NCI-H128 (cell line): ENCODE data around the gene MBD3L3.
"Not testable (repeated sequence)": the region's sequence is repeated elsewhere in the genome, so short reads cannot be mapped to it uniquely, and the experiment has no call there.

Experiments used
- DNase-seq: peaks from one replicate; lab custom pipeline; 2025; ENCODE audit not compliant: unreplicated experiment; lab: John Stamatoyannopoulos, UW

The MBD3L3 gene

DNA sequence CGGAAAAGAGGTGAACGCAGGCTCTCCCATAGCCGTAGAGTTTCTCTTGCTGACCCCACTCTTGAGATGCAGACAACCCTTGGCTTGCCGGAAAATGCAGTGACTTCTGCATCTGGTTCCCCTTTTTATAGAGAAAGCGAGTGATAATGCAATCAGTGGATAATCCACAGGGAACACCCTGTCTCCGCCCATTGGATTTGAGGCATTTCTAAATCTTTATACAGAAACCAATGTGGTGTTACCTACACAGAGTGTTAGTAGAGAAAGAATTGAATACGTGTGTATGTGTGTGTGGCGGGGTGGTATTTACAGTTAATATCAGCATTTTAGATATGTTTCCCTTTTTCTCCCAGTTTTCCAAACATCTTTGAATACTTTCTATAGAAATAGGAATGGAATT lies at the start of gene MBD3L3:
TSS of gene MBD3L3 (minus strand) at position 101 of the 400 bp plus-strand sequence. CDS start at position 30, 71 bp downstream.
- not testable (repeated sequence) for DNase-seq

GRCh38 chr19:7106711-7107657 lies 48.5 kb upstream of the MBD3L3 start:
- no peak for DNase-seq

GRCh38 chr19:7104747-7105447 lies 46.4 kb upstream of the MBD3L3 start:
- DNase-seq: no peak

DNA sequence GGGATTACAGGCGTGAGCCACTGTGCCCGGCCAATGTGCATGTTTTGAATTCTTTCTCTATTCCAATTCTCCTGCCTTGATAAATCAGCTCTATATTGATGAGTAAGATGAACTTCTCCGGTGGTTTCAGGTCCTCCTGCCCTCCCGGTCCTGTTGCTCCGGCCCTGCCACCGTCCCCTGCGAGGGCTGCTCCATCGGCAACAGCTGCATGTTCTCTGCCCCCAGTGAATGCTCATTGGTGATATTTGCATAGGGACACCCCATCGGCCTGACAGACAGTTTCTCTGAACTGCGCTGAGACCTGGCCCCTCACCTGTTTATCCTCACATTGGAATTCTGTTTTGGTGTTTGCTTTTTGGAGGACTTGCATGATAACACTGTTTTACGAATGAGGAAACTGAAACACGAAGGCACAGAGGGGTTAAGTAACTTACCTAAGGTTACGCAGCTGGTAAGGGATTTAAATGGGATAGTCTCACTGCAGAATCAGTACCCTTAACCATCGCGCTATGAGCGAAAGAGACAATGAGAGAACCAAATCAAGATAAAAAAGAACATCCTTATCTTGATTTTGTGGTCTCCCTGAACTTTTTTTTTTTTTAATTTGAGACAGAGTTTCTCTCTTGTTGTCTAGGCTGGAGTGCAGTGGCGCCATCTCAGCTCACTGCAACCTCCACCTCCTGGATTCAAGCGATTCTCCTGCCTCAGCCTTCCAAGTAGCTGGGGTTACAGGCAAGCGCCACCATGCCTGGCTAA lies 43.2 kb upstream of the MBD3L3 start:
- no peak for DNase-seq

GRCh38 chr19:7099597-7099921 lies 41.1 kb upstream of the MBD3L3 start:
- no peak for DNase-seq

- peak; percentile 89 for DNase-seq
These were observed 40.5 kb upstream of the MBD3L3 start for GRCh38 chr19:7098701-7099596.

- DNase-seq: no peak
These were observed 39.6 kb upstream of the MBD3L3 start for GRCh38 chr19:7098096-7098495.

DNA sequence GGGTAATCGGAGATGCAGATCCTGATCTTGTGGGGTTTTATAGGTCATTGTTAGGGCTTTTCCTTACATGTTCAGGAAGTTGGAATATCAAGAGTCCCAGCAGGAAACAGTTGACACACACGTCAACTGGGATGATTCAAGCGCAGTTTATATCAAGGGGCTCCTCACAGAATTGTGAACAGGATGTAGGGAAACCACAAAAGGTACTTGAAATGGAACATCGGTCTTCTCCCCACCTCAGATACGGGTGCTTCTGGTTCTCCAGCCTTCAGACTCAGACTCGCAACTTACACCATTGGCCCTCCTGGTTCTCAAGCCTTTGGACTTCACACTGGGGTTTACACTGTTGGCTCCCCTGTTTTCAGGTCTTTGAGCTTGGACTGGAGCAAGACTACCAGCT lies 30.5 kb upstream of the MBD3L3 start:
- no peak for DNase-seq

GRCh38 chr19:7083076-7083956 lies 24.8 kb upstream of the MBD3L3 start:
- DNase-seq: no peak

DNA sequence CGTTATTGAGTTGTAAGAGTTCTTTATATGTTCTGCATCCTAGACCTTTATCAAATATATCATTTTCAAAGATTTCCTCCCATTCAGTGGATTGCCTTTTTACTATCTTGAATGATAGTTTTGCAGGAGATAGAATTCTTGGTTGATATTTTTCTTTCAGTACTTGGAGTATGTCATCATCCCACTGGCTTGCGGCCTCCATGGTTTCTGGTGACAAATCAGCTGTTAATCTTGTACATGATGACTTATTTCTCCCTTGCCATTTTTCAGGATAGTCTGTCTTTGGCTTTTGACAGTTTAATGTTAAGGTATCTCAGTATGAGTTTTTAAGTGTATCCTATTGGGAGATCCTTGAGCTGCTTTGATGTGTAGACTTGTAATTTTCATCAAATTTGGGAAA lies 19.5 kb upstream of the MBD3L3 start:
- no peak for DNase-seq

- no peak for DNase-seq
These were observed 17.7 kb upstream of the MBD3L3 start for GRCh38 chr19:7076151-7076550.

DNA sequence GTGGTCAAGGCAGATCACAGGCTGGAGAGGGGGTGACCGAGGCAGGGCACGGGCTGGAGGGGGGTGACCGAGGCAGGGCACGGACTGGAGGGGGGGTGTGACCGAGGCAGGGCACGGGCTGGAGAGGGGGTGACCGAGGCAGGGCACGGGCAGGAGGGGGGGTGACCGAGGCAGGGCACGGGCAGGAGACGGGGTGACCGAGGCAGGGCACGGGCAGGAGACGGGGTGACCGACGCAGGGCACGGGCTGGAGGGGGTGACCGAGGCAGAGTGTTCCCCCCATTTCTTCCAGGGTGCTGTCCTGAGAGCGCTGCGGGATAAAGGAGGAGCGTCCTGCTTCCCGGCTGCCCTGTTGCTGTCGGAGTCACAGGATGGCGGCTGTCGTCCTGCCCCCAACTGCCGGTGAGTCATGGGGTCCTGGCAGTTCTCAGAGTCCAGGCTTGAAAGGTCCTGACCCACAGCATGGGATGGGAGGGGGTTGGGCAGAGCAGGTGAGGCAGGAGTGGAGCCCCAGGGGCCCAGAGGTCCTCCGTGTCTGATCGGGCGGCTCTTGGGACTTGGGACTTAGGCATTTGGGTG lies 16.3 kb upstream of the MBD3L3 start:
- DNase-seq: no peak

DNA sequence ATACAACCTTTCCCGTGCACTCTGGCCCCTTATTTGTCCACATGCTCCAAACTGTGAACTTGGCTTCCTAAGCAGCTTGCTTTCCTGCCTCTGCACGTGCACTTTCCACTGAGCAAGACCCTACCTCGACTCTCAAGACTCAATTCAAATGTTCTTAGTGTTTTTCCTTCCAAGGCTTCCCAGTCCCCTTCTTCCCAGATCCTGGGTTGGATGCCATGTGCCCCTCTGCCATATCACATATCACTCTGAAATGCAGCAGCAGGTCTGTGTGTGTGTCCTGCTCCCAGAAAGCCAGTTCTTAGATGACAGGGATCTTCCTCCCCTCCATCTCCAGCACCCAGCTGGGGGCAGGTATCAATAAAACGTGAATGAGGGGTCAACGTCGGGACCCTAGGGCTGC lies 14.1 kb upstream of the MBD3L3 start:
- no peak for DNase-seq

DNA sequence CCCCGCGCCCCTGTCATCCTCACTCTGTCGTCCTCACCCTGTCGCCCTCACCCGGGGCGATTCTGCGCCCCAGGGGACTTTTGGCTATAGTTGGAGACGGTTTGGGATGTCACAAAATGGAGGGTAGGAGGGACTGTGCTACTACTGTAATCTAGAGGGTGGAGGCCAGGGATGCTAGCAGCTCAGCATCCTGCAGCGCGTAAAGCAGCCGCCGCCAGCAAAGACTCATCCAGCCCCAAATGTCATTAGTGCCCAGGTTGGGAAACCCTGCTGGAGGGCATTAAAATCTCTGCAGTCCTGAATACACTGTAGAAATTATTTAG lies 11.4 kb upstream of the MBD3L3 start:
- no peak for DNase-seq

DNA sequence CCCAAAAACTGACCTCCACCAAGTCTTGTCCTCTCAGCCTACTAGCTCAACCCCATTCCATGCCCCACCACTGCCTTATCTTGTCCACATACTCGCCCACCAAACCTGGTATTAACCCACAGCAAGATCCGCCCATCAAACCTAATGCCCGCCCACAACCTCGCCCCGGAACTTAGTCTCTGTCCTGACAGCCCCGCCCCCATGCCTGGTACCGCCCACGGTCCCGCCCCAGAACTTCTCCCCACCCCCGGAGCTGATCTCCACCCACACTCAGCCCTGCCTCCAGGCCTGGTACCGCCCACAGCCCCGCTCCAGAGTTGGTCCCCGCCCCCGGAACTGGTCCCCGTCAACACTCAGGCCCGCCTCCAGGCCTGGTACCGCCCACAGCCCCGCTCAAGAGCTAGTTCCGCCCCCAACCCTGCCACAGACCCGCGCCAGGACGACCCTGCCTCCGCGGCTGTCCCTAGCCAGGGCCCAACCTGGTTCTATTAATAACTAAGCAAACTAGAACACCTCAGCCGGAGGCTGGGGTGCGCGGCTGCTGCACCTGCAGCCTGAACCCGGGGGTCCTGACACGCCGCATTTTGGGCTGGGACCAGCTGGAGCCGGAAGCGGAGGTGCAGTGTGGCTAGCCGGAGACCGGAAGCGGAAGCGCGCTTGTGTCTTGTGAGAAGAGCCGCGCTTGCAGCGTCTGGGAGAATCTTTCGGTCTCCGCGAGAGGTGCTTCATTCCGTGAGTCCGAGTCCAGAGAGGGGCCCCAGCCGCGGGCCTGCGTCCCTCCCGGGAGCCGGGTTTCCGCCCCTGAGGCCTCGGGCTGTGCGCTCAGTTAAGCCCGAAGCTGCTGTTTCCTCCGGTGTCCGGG lies 10.8 kb upstream of the MBD3L3 start, which contains the start of gene ZNF557:
TSS of gene ZNF557 (plus strand) at position 662 of the 862 bp plus-strand sequence. CDS start 5,372 bp downstream, outside the sequence.
- peak; percentile 90 for DNase-seq

- DNase-seq: no peak
These were observed 10.1 kb upstream of the MBD3L3 start for GRCh38 chr19:7068599-7068998.

DNA sequence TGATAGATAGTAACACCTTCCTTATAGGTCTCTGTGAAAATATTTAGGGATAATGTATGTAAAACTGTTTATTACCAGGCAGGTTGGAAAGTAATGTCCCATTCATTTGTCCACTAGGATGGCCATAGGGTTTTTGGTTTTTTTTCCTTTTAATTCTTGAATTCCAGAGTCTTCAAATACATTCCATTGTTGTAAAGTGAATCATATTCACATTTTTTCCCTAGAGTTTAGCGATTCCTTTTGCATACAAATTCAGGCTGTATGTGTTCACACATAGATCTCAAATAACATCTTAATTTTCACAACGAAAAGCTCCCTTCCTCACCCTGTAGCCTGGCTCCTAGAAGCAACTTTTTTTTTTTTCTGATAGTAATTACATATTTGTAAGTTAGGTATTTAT lies 9.2 kb upstream of the MBD3L3 start:
- DNase-seq: no peak

DNA sequence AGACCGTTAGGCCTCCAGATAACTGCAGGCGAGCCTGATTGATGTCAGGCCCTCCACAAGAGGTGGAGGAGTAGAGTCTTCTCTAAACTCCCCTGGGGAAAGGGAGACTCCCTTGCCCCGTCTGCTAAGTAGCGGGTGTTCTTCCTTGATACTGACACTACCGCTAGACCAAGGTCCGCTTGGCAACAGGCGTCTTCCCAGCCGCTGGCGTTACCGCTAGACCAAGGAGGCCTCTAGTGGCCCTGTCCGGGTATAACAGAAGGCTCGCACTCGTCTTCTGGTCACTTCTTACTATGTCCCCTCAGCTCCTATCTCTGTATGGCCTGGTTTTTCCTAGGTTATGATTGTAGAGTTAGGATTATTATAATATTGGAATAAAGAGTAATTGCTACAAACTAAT lies 8.6 kb upstream of the MBD3L3 start:
- DNase-seq: not testable (repeated sequence)
